Omental fat pad (tissue), 4 donors: ENCODE results near the gene CDH23. TPM values are rescaled to one million over a fixed set of nuclear protein-coding genes. Genes with fewer than 3 reads are reported as not detected.

ENCODE experiments used
- ATAC-seq: fragments of 150-250 bp; one replicate; pipeline ENCODE4 v1.9.1; 2016; ENCODE audit warnings: mild to moderate bottlenecking, moderate library complexity; ENCODE audit not compliant: low FRiP score
- DNase-seq: peaks from one replicate; pipeline ENCODE4 v3.0.0-alpha.2; 2019; ENCODE audit warnings: low spot score
- CTCF ChIP-seq, 3 donors: fragments of 450-650 bp; IDR thresholded peaks; one replicate each; pipeline ENCODE4 v1.5.1; 2016 to 2017; ENCODE audit warnings: antibody characterized with exemption in 3 of 3, mild to moderate bottlenecking in 3 of 3, moderate library complexity in 2 of 3
- total RNA-seq, 4 donors: library from RNA; depleted of rRNA; stranded (reverse); fragments of >200 nt; gene quantifications; one replicate each; pipeline ENCODE4 v1.1.0, GENCODE V29; 2016

The CDH23 gene
- total RNA-seq, 4 donors from 2014 or later: 25.3 to 41.9 (median 34.4) TPM

DNA sequence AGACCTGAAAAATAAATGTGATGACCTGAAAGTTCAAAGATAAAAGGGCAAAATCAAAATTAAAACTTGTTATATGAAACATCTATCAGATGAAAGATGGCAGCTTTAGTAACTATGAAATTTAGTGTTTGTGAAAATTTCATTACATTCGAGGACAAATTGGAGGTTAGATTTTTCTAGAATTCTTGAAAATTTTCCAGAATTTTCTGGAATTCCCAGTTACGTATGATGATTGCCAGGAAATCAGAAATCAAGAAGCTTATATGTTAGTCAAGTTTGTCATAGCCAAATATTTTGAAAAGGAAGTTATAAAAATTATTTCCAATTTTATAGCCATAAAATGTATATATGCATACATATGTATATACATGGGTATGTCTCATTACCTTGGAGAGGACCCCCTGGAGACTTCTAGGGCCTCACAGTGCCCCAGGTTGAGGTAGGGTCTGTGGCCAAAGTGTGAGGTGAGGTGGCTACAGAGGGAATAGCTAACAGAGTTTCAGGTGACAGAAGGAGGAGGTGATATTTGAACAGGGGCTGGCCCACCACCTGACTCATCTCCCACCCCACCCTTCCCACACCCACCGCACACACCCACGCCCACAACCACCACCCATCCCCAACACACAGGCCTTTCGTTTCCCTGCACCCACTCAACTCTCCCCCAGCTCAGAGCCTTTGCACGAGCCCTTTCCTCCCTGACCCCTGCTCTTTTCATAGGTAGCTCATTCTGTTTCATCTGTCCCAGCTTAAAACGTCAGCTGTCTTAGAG is 301.4 kb downstream of the CDH23 start:
- ATAC-seq: no peak
- DNase-seq: no peak
- TF ChIP-seq CTCF (IDR thresholded peaks at IDR 0.05): no peak

DNA sequence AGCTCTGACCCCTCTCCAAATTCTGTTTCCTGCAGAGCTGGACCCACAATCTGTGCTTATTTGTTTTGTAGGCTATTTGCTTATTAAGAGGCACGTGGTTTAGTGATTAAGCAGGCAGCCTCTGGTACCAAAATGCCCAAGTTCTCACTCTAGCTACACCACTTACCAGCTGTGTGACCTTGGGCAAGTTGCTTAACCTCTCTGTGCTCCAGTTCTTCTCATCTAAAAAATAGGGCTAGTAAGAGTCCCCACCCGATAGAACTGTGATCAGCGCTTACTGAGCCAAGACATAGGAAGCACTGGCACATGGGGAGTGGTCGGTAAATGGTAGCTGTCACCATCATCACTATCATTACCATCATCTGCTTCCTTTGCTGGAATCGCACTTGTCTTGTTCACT is 302.0 kb downstream of the CDH23 start:
- no peak for DNase-seq
- no peak for TF ChIP-seq CTCF (IDR thresholded peaks at IDR 0.05)

DNA sequence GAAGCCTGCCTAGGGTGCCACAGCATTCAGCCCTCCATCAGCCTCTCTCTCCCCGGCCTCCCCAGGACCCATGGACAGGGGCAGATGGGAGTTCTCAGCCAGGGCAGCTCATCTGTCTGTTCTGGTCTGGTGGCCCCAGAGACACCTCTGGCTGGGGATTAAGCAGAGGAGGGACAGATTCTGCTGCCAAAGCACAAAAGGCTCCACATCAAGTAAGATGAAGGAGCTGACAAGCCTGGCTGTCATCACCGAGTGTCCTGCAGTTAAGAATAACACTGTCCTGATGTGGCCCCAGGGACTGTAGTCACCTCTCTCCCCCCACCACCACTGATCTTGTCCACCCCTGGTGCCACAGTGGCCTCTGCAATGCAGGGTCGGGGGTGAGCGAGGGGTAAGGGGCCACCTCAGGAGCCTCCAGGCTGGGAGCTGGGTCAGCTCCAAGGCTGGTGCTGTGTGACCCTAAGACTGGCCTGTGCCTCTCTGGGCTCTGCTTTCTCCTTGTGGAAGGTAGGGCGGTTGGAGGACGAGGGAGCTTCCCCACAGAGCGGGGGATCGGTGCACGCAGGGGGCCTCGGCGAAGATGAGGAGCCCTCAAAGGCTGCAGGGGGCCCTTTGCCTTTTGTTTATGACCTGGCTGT is 304.1 kb downstream of the CDH23 start:
- DNase-seq (no peak), ATAC-seq (no peak)
- TF ChIP-seq CTCF (IDR thresholded peaks at IDR 0.05): no peak

More for the DNA sequence above, 302.0 kb downstream of the CDH23 start:
- ATAC-seq: no peak

DNA sequence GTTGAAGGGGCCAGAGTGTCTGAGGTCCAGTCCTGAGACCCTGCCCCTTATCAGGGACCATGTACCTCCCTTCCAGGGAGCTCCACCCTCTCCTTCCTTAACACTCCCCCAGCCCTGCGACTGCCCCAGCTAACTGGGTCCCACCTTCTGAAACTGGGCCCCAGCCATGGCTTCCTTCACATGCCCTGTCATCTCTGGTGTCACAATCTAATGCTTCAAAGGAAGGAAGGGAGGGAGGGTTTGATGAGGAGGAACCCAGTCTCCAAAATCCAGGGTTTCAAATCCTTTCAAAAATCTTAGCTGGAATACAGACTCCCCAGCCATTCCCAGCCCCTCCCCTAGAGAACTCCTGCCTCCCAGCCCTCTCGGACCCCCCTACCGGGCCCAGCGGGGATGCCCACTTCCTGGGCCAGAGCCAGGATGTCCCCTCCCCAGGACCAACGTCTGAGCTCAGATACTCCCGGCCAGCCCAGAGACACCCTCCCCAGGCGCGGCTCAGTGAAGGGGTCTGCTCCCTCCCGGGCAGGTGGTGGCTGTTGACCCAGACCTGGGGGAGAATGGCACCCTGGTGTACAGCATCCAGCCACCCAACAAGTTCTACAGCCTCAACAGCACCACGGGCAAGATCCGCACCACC is 304.9 kb downstream of the CDH23 start:
- ATAC-seq (no peak), DNase-seq (no peak)
- no peak for TF ChIP-seq CTCF (IDR thresholded peaks at IDR 0.05)

DNA sequence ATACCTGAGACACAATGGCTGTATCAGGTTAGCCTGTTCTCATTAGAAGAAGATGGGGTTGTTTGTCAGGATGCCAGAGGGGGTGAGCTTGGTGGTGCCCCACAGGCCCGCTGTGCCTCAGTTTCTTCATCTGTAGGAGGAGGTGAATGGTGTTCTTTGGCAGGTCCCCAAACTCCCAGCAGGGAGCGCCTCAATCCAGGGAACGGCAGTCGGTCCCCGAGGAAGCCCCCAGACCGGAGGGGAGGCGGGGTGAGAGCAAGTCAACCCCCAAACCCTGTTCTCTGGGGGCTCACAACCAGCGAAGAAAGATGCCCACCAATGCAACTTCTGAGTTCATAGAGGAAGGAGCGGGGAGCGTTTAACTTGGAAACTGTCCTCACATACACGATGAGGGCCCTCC is 306.9 kb downstream of the CDH23 start:
- TF ChIP-seq CTCF (IDR thresholded peaks at IDR 0.05): no peak
- DNase-seq (no peak), ATAC-seq (no peak)

- TF ChIP-seq CTCF (IDR thresholded peaks at IDR 0.05): no peak
- no peak for ATAC-seq
- no peak for DNase-seq
Observed at GRCh38 chr10:71704816-71705215, 308.1 kb downstream of the CDH23 start.
